Fibroblast of lung (primary cell): ENCODE measurements around the gene LCN10.

Experiments
- EZH2 ChIP-seq: IDR thresholded peaks from 2 replicates; pipeline ENCODE4 v1.5.1; 2012; ENCODE audit warnings: low read length, control low read depth, mild to moderate bottlenecking; ENCODE audit errors: missing control alignments
- TF ChIP-seq, protein P1 (sequence below), 2 donors: IDR thresholded peaks in 1 of 2; conservative IDR thresholded peaks in 1 of 2; 1 replicate in 1 of 2; 2 replicates in 1 of 2; pipeline ENCODE4 v1.5.1; 2011 to 2012; ENCODE audit warnings: low read length in 2 of 2, control low read depth in 1 of 2, inconsistent platforms in 1 of 2, low read depth in 1 of 2, mild to moderate bottlenecking in 1 of 2

GRCh38 chr9:136789523-136789937 is 46.8 kb upstream of the LCN10 start:
- TF ChIP-seq, protein P1, sequence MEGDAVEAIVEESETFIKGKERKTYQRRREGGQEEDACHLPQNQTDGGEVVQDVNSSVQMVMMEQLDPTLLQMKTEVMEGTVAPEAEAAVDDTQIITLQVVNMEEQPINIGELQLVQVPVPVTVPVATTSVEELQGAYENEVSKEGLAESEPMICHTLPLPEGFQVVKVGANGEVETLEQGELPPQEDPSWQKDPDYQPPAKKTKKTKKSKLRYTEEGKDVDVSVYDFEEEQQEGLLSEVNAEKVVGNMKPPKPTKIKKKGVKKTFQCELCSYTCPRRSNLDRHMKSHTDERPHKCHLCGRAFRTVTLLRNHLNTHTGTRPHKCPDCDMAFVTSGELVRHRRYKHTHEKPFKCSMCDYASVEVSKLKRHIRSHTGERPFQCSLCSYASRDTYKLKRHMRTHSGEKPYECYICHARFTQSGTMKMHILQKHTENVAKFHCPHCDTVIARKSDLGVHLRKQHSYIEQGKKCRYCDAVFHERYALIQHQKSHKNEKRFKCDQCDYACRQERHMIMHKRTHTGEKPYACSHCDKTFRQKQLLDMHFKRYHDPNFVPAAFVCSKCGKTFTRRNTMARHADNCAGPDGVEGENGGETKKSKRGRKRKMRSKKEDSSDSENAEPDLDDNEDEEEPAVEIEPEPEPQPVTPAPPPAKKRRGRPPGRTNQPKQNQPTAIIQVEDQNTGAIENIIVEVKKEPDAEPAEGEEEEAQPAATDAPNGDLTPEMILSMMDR (conservative IDR thresholded peaks at IDR 0.05 in 1 of 2, IDR thresholded peaks at IDR 0.05 in 1 of 2; ENCODE audit: low read depth in 1 of 2, low read length in 2 of 2), result no peak
- no peak for TF ChIP-seq EZH2
